Keratinocyte (primary cell): ENCODE data around the gene CTR9. TPM values are rescaled to one million over a fixed set of nuclear protein-coding genes. Genes with fewer than 3 reads are reported as not detected.
A peak's percentile ranks its signal among the peaks of the same experiment; 100 is the strongest.

Source experiments
- DNase-seq: peaks from one replicate; pipeline ENCODE4 v3.0.0-alpha.2; 2011; ENCODE audit warnings: low read depth, missing footprints, low spot score
- FAIRE-seq: peaks from 2 replicates; lab custom pipeline; 2011; peaks lifted over from hg19 to GRCh38; lab: Jason Lieb, UNC
- H2AFZ ChIP-seq: 2 replicates; pipeline ENCODE4 v1.6.0; 2012; ENCODE audit warnings: low read length, control low read depth, inconsistent platforms; ENCODE audit not compliant: control insufficient read depth
- H3K27ac ChIP-seq: 2 replicates; pipeline ENCODE4 v1.5.1; 2011; ENCODE audit warnings: low read length; ENCODE audit not compliant: control insufficient read depth, insufficient read depth
- H3K27me3 ChIP-seq: 3 replicates; pipeline ENCODE4 v1.6.0; 2011; ENCODE audit warnings: low read length; ENCODE audit not compliant: control insufficient read depth, insufficient read depth; ENCODE audit errors: extremely low read depth
- H3K36me3 ChIP-seq, 2 experiments: 2 replicates in 1 of 2; 3 replicates in 1 of 2; pipeline ENCODE4 v1.5.1; 2011; ENCODE audit warnings: low read length in 2 of 2, mild to moderate bottlenecking in 1 of 2; ENCODE audit not compliant: control insufficient read depth in 2 of 2, insufficient read depth in 2 of 2; ENCODE audit errors: extremely low read depth in 1 of 2
- H3K4me1 ChIP-seq: 3 replicates; pipeline ENCODE4 v1.5.1; 2011; ENCODE audit warnings: low read length; ENCODE audit not compliant: control insufficient read depth, insufficient read depth; ENCODE audit errors: extremely low read depth
- H3K4me2 ChIP-seq: 3 replicates; pipeline ENCODE4 v1.6.0; 2011; ENCODE audit warnings: low read depth, low read length; ENCODE audit not compliant: control insufficient read depth, insufficient read depth; ENCODE audit errors: extremely low read depth
- H3K4me3 ChIP-seq, 3 experiments: fragments of 200-600 bp in 1 of 3; sonication (generic) in 1 of 3; 2 replicates in 2 of 3; 3 replicates in 1 of 3; pipeline ENCODE4 v1.5.1; 2011 to 2016; ENCODE audit warnings: low read length in 3 of 3, mild to moderate bottlenecking in 3 of 3, control low read depth in 2 of 3, inconsistent platforms in 1 of 3, low read depth in 1 of 3, mixed read lengths in 1 of 3, mixed run types in 1 of 3, moderate library complexity in 1 of 3; ENCODE audit not compliant: control insufficient read depth in 2 of 3, insufficient read depth in 2 of 3; ENCODE audit errors: extremely low read depth in 1 of 3
- H3K79me2 ChIP-seq: 2 replicates; pipeline ENCODE4 v1.6.0; 2012; ENCODE audit warnings: low read length; ENCODE audit not compliant: control insufficient read depth, insufficient read depth
- H3K9ac ChIP-seq: 3 replicates; pipeline ENCODE4 v1.6.0; 2011; ENCODE audit warnings: low read length; ENCODE audit not compliant: control insufficient read depth, insufficient read depth; ENCODE audit errors: extremely low read depth
- H3K9me1 ChIP-seq: 3 replicates; pipeline ENCODE4 v1.6.0; 2011; ENCODE audit warnings: low read length; ENCODE audit not compliant: control insufficient read depth, insufficient read depth; ENCODE audit errors: extremely low read depth
- H3K9me3 ChIP-seq: 2 replicates; pipeline ENCODE4 v1.5.1; 2012; ENCODE audit warnings: low read depth, low read length; ENCODE audit not compliant: control insufficient read depth
- H4K20me1 ChIP-seq: 3 replicates; pipeline ENCODE4 v1.6.0; 2011; ENCODE audit warnings: low read length; ENCODE audit not compliant: control insufficient read depth, insufficient read depth; ENCODE audit errors: extremely low read depth
- CTCF ChIP-seq, 3 experiments: IDR thresholded peaks in 1 of 3; conservative IDR thresholded peaks in 1 of 3; optimal IDR thresholded peaks in 1 of 3; 2 replicates in 2 of 3; 3 replicates in 1 of 3; pipeline versions ENCODE3 to v1.5.1; 2011; ENCODE audit warnings: low read length in 3 of 3, mild to moderate bottlenecking in 3 of 3, moderate library complexity in 2 of 3, control low read depth in 1 of 3, inconsistent platforms in 1 of 3; ENCODE audit not compliant: insufficient read depth in 2 of 3; ENCODE audit errors: extremely low read depth in 1 of 3
- EZH2 ChIP-seq: IDR thresholded peaks from one replicate; pipeline ENCODE4 v1.6.1; 2012; ENCODE audit warnings: inconsistent platforms, mild to moderate bottlenecking, low read length, moderate library complexity
- dilution Hi-C: fragments of 300-500 bp; cut with MboI; formaldehyde crosslinking; loops from one replicate; pipeline ENCODE4 v1.7.0; 2020; ENCODE audit warnings: low sequenced_read_pairs; ENCODE audit not compliant: extremely low pct_ligation_motif_present
- polyA plus RNA-seq, 5 experiments: library from polyadenylated mRNA; depleted of rRNA in 3 of 5; stranded (reverse) in 3 of 5; stranded (forward) in 1 of 5; unstranded in 1 of 5; fragments of >200 nt; gene quantifications; 1 replicate in 1 of 5; 2 replicates in 3 of 5; 3 replicates in 1 of 5; pipeline versions ENCODE4 v1.2.1 to v1.2.3, GENCODE V29; 2011 to 2012; ENCODE audit warnings: missing spikeins in 2 of 5, low read depth in 1 of 5, low replicate concordance in 1 of 5

The CTR9 gene
- polyA plus RNA-seq, 1 donor (not counting 4 experiments of a cell fraction or from before 2014, with no cell fraction given), result 21.8 TPM

- Histone ChIP-seq H3K4me2 (no peak overlapping the region), H2AFZ (no peak overlapping the region), H3K9ac (no peak overlapping the region), H3K27me3 (no peaks in the 10 kb centered on the region), H3K27ac (no peak overlapping the region), H3K4me3 (no peak overlapping the region), H3K9me3 (no peaks in the 10 kb centered on the region), H3K36me3 (peaks cover 11 to 12% of the 10 kb centered on the region in 2 experiments), H4K20me1 (no peaks in the 10 kb centered on the region), H3K4me1 (no peaks in the 10 kb centered on the region), H3K79me2 (no peaks in the 10 kb centered on the region), H3K9me1 (no peaks in the 10 kb centered on the region)
- dilution Hi-C loops, result no loop called here
- no peak for DNase-seq
- FAIRE-seq, result no peak
- TF ChIP-seq CTCF (optimal IDR thresholded peaks at IDR 0.05 in 1 of 3, IDR thresholded peaks at IDR 0.05 in 1 of 3, conservative IDR thresholded peaks at IDR 0.05 in 1 of 3; ENCODE audit: extremely low read depth in 1 of 3, insufficient read depth in 2 of 3, low read length in 3 of 3) (no peak), EZH2 (no peak)
Measured at GRCh38 chr11:10764412-10764811, 13.4 kb downstream of the CTR9 start.

DNA sequence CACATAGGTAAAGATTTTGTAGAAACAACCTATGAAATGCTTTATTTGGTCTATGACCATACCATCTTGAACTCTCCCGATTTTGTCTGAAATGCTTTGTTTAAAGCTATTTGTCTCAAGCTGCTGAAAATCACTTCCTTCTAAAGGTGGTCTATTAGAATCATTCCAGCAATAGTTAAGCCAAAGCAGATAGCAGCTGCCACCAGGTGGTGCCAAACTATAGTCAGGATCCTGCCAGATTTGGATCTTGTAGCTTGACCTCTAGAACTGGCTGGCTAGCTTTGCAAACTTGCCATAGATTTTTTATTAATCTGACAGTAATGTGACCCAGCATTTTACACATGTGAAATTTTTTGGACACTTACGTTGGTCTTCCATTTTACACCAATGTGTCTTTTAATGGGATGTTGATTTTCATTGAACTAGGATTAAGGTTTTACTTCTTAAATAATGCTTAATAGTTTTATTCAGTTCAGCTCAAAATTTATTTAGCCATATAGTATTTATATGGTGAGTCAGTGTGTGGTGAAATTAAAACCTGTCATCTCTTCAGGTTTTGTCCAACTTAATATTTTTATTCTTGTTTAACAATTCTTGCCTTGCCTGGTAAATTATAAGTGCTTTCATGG is 19.7 kb downstream of the CTR9 start:
- Histone ChIP-seq H3K4me2 (no peak overlapping the region), H3K9me3 (no peaks in the 10 kb centered on the region), H2AFZ (no peak overlapping the region), H3K27me3 (no peaks in the 10 kb centered on the region), H3K27ac (no peak overlapping the region), H3K4me1 (no peaks in the 10 kb centered on the region), H3K9ac (no peak overlapping the region), H3K36me3 (peaks cover 7 to 34% of the 10 kb centered on the region in 2 experiments), H4K20me1 (no peaks in the 10 kb centered on the region), H3K9me1 (no peaks in the 10 kb centered on the region), H3K4me3 (no peak overlapping the region), H3K79me2 (no peaks in the 10 kb centered on the region)
- TF ChIP-seq CTCF (optimal IDR thresholded peaks at IDR 0.05 in 1 of 3, IDR thresholded peaks at IDR 0.05 in 1 of 3, conservative IDR thresholded peaks at IDR 0.05 in 1 of 3; ENCODE audit: extremely low read depth in 1 of 3, insufficient read depth in 2 of 3, low read length in 3 of 3) (peak; percentile 74 to 77 (median 75)), EZH2 (no peak)
- dilution Hi-C loops, result no loop called here
- FAIRE-seq, result peak; percentile 44
- DNase-seq, result no peak
